Germinal center (tissue), 1 donor: ENCODE results near the gene SLIT3.

ENCODE experiments used
- DNase-seq: peaks from one replicate; pipeline ENCODE4 v3.0.0; 2012; ENCODE audit warnings: mixed read lengths, low spot score

Gene SLIT3

GRCh38 chr5:169299191-169299662 is 1.7 kb downstream of the SLIT3 start:
- DNase-seq, result no peak

GRCh38 chr5:169298193-169298592 is 2.7 kb downstream of the SLIT3 start:
- DNase-seq, result no peak

GRCh38 chr5:169296419-169297143 is 4.4 kb downstream of the SLIT3 start:
- DNase-seq, result no peak

GRCh38 chr5:169295306-169295705 is 5.6 kb downstream of the SLIT3 start:
- no peak for DNase-seq

- DNase-seq, result no peak
Measured at GRCh38 chr5:169294621-169295020, 6.3 kb downstream of the SLIT3 start.

- no peak for DNase-seq
Measured at GRCh38 chr5:169291877-169292276, 9.1 kb downstream of the SLIT3 start.

GRCh38 chr5:169290895-169291294 is 10.0 kb downstream of the SLIT3 start:
- DNase-seq, result no peak

GRCh38 chr5:169289520-169289919 is 11.4 kb downstream of the SLIT3 start:
- DNase-seq, result no peak

GRCh38 chr5:169288066-169288930 is 12.6 kb downstream of the SLIT3 start:
- no peak for DNase-seq

GRCh38 chr5:169287529-169287928 is 13.4 kb downstream of the SLIT3 start:
- no peak for DNase-seq

GRCh38 chr5:169286572-169287300 is 14.2 kb downstream of the SLIT3 start:
- no peak for DNase-seq

- no peak for DNase-seq
Measured at GRCh38 chr5:169283887-169284286, 17.1 kb downstream of the SLIT3 start.

GRCh38 chr5:169281625-169282024 is 19.3 kb downstream of the SLIT3 start:
- no peak for DNase-seq

GRCh38 chr5:169280696-169281095 is 20.2 kb downstream of the SLIT3 start:
- DNase-seq, result no peak

GRCh38 chr5:169280286-169280685 is 20.7 kb downstream of the SLIT3 start:
- no peak for DNase-seq

GRCh38 chr5:169279125-169279524 is 21.8 kb downstream of the SLIT3 start:
- no peak for DNase-seq

- DNase-seq, result no peak
Measured at GRCh38 chr5:169273881-169274280, 27.1 kb downstream of the SLIT3 start.

- no peak for DNase-seq
Measured at GRCh38 chr5:169273451-169273850, 27.5 kb downstream of the SLIT3 start.

- DNase-seq, result no peak
Measured at GRCh38 chr5:169272731-169273427, 28.1 kb downstream of the SLIT3 start.

- no peak for DNase-seq
Measured at GRCh38 chr5:169272111-169272510, 28.8 kb downstream of the SLIT3 start.

GRCh38 chr5:169270827-169271226 is 30.1 kb downstream of the SLIT3 start:
- no peak for DNase-seq

GRCh38 chr5:169268019-169268418 is 32.9 kb downstream of the SLIT3 start:
- DNase-seq, result no peak
